Measurements from ENCODE around the gene ABCB11. TPM values are rescaled to one million over a fixed set of nuclear protein-coding genes. Genes with fewer than 3 reads are reported as not detected.

The ABCB11 gene
- total RNA-seq, 1 donor from 2014 or later, result not detected

DNA sequence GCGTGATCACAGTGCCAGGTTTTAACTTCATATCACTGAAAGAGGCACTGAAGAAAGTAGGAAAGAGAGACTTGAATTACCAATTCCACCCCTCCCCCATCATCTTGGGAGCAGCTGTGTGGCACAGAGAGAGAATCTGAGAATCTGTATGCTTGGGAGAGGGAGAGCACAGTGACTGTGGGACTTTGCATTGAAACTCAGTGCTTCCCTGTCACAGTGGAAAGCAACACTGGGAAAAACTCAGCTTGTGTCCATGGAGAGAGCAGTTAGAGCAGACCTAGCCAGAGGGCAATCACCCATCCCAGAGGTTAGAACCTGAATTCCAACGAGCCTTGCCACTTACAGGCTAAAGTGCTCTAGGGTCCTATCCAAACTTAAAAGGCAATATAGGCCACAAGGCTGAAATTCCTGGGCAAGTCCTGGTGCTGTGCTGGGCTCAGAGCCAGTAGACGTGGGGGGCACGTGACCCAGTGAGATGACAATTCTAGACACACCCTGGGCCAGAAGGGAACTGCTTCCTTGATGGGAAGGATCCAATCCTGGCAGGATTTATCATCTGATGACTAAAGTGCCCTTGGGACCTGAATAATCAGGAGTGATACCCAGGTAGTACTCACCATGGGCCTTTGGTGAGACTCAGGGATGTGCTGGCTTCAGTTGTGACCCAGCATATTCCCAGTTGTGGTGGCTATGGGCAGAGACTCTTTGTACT, 15.5 kb upstream of the ABCB11 start:
- Histone ChIP-seq H4K20me1 (ENCODE audit: low read depth) (no peaks in the 10 kb centered on the region), H3K27ac (no peak overlapping the region), H3K4me3 (no peak overlapping the region), H3K4me2 (no peak overlapping the region), H3K4me1 (no peaks in the 10 kb centered on the region), H3K9ac (no peak overlapping the region), H3F3A (ENCODE audit: low read depth) (no peaks in the 10 kb centered on the region), H3K27me3 (no peaks in the 10 kb centered on the region), H2AFZ (replicated peaks) (no peak overlapping the region), H3K9me3 (ENCODE audit: low read depth) (no peaks in the 10 kb centered on the region), H3K79me2 (ENCODE audit: low read depth) (no peaks in the 10 kb centered on the region), H3K36me3 (no peaks in the 10 kb centered on the region)
- Mint-ChIP-seq H3K4me1 (no peaks in the 10 kb centered on the region), H3K27ac (no peak overlapping the region), H3K27me3 (ENCODE audit: insufficient read depth, low read depth) (no peaks in the 10 kb centered on the region), H3K4me3 (no peak overlapping the region), H3K9me3 (peaks cover 22% of the 10 kb centered on the region), H3K36me3 (no peaks in the 10 kb centered on the region)
- TF ChIP-seq, protein P1, sequence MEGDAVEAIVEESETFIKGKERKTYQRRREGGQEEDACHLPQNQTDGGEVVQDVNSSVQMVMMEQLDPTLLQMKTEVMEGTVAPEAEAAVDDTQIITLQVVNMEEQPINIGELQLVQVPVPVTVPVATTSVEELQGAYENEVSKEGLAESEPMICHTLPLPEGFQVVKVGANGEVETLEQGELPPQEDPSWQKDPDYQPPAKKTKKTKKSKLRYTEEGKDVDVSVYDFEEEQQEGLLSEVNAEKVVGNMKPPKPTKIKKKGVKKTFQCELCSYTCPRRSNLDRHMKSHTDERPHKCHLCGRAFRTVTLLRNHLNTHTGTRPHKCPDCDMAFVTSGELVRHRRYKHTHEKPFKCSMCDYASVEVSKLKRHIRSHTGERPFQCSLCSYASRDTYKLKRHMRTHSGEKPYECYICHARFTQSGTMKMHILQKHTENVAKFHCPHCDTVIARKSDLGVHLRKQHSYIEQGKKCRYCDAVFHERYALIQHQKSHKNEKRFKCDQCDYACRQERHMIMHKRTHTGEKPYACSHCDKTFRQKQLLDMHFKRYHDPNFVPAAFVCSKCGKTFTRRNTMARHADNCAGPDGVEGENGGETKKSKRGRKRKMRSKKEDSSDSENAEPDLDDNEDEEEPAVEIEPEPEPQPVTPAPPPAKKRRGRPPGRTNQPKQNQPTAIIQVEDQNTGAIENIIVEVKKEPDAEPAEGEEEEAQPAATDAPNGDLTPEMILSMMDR (IDR thresholded peaks at IDR 0.05), result no peak
- TF ChIP-seq EZH2phosphoT487 (IDR thresholded peaks at IDR 0.05), result no peak
- TF ChIP-seq EZH2 (IDR thresholded peaks at IDR 0.05), result no peak
- no peak for DNase-seq (ENCODE audit: low spot score)

DNA sequence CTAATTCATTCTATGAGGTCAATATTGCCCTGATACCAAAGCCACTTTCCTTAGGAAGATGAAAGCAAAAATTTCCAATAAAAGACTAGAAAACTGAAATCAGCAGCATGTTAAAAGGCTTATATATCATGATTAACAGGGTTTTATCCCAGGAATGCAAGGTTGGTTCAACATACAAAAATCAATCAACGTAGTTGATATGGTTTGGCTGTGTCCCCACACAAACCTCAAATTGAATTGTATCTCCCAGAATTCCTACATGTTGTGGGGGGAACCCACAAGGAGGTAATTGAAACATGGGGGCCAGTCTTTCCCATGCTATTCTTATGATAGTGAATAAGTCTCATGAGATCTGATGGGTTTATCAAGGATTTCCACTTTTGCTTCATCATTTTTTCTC, 11.7 kb upstream of the ABCB11 start:
- Histone ChIP-seq H3K4me3 (no peak overlapping the region), H3K9me3 (ENCODE audit: low read depth) (no peaks in the 10 kb centered on the region), H3K27ac (no peak overlapping the region), H3K9ac (no peak overlapping the region), H3K4me2 (no peak overlapping the region), H3K4me1 (no peaks in the 10 kb centered on the region), H4K20me1 (ENCODE audit: low read depth) (no peaks in the 10 kb centered on the region), H2AFZ (replicated peaks) (no peak overlapping the region), H3F3A (ENCODE audit: low read depth) (no peaks in the 10 kb centered on the region), H3K79me2 (ENCODE audit: low read depth) (no peaks in the 10 kb centered on the region), H3K27me3 (no peaks in the 10 kb centered on the region), H3K36me3 (no peaks in the 10 kb centered on the region)
- TF ChIP-seq, protein P1 (IDR thresholded peaks at IDR 0.05), result no peak
- no peak for TF ChIP-seq EZH2 (IDR thresholded peaks at IDR 0.05)
- TF ChIP-seq EZH2phosphoT487 (IDR thresholded peaks at IDR 0.05), result no peak
- Mint-ChIP-seq H3K9me3 (peaks cover 22% of the 10 kb centered on the region), H3K36me3 (no peaks in the 10 kb centered on the region), H3K4me1 (no peaks in the 10 kb centered on the region), H3K27me3 (ENCODE audit: insufficient read depth, low read depth) (no peaks in the 10 kb centered on the region), H3K27ac (no peak overlapping the region), H3K4me3 (no peak overlapping the region)
- DNase-seq (ENCODE audit: low spot score), result no peak

DNA sequence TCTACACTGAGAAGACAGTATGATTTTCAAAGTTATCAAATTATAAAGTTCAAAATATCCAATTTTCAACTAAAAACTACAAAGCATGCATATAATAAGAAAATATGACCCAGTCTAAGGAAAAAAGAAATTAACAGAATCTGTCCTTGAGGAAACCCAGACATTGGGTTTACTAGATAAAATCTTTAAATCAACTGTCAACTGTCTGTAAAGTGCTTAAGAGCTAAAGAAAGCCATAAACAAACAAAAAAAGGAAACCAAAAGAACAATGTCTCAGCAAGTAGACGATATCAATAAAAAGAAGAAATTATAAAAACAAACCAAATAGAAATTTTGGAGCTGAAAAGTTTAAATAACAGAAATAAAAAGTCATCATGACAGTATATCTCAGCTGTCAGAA, 10.5 kb upstream of the ABCB11 start:
- no peaks in the 10 kb centered on the region for H3K27me3 ChIP-seq
- H3K27ac Mint-ChIP-seq, result no peak overlapping the region
- H3K9ac ChIP-seq, result no peak overlapping the region
- no peaks in the 10 kb centered on the region for H3K36me3 Mint-ChIP-seq
- no peaks in the 10 kb centered on the region for H3K4me1 Mint-ChIP-seq
- TF ChIP-seq EZH2 (IDR thresholded peaks at IDR 0.05) (no peak), EZH2phosphoT487 (IDR thresholded peaks at IDR 0.05) (no peak)
- TF ChIP-seq, protein P1 (IDR thresholded peaks at IDR 0.05), result no peak
- H3K27me3 Mint-ChIP-seq (ENCODE audit: insufficient read depth, low read depth), result no peaks in the 10 kb centered on the region
- no peak overlapping the region for H3K4me2 ChIP-seq
- H3K9me3 Mint-ChIP-seq, result peaks cover 22% of the 10 kb centered on the region
- no peak overlapping the region for H2AFZ ChIP-seq (replicated peaks)
- DNase-seq (ENCODE audit: low spot score), result no peak
- no peaks in the 10 kb centered on the region for H3K36me3 ChIP-seq
- no peaks in the 10 kb centered on the region for H3K4me1 ChIP-seq
- H4K20me1 ChIP-seq (ENCODE audit: low read depth), result no peaks in the 10 kb centered on the region
- H3K79me2 ChIP-seq (ENCODE audit: low read depth), result no peaks in the 10 kb centered on the region
- H3K4me3 ChIP-seq, result no peak overlapping the region
- H3F3A ChIP-seq (ENCODE audit: low read depth), result no peaks in the 10 kb centered on the region
- H3K9me3 ChIP-seq (ENCODE audit: low read depth), result no peaks in the 10 kb centered on the region
- no peak overlapping the region for H3K27ac ChIP-seq
- H3K4me3 Mint-ChIP-seq, result no peak overlapping the region

Measured in neural progenitor cell (in vitro differentiated cells).